HepG2 (cell line): Measurements from ENCODE around the gene KAZN. TPM values are rescaled to one million over a fixed set of nuclear protein-coding genes. Genes with fewer than 3 reads are reported as not detected.

Experiments
- BRD4 ChIP-seq: sonication (generic); formaldehyde crosslinking; IDR thresholded peaks from 2 replicates; pipeline ENCODE4 v1.4.0; 2020; ENCODE audit warnings: missing genetic modification reagents
- CENPBD1 ChIP-seq: sonication (generic); formaldehyde crosslinking; IDR thresholded peaks from 2 replicates; pipeline ENCODE4 v1.8.0; 2022; ENCODE audit warnings: missing genetic modification reagents, low read depth, mild to moderate bottlenecking, borderline replicate concordance
- CHD4 ChIP-seq: fragments of 200-600 bp; sonication (generic); IDR thresholded peaks from 2 replicates; pipeline ENCODE4 v1.7.0; 2017; ENCODE audit warnings: mild to moderate bottlenecking, low read length, borderline replicate concordance
- GATAD2A ChIP-seq: IDR thresholded peaks from 2 replicates; pipeline ENCODE4 v1.6.1; 2016
- HDAC1 ChIP-seq: sonication (generic); formaldehyde crosslinking; IDR thresholded peaks from 2 replicates; pipeline ENCODE4 v1.5.1; 2020; ENCODE audit warnings: mild to moderate bottlenecking, missing genetic modification reagents
- HNF4G ChIP-seq, 2 experiments: sonication (generic) in 1 of 2; formaldehyde crosslinking in 1 of 2; IDR thresholded peaks; 2 replicates each; pipeline versions ENCODE4 v1.4.0 to v1.6.1; 2011 to 2020; ENCODE audit warnings: borderline replicate concordance in 2 of 2, low read depth in 2 of 2, mild to moderate bottlenecking in 2 of 2, low read length in 1 of 2, missing genetic modification reagents in 1 of 2, moderate library complexity in 1 of 2
- MIER2 ChIP-seq: IDR thresholded peaks from 2 replicates; pipeline ENCODE4 v1.6.1; 2016; ENCODE audit warnings: missing biosample characterization, missing genetic modification reagents
- NCOA2 ChIP-seq: sonication (generic); formaldehyde crosslinking; IDR thresholded peaks from 2 replicates; pipeline ENCODE4 v1.8.0; 2022; ENCODE audit warnings: inconsistent platforms
- NFIC ChIP-seq: IDR thresholded peaks from 2 replicates; pipeline ENCODE4 v1.6.1; 2012; ENCODE audit warnings: mild to moderate bottlenecking, low read length, inconsistent platforms
- RBFOX2 ChIP-seq: fragments of 200-400 bp; formaldehyde crosslinking; IDR thresholded peaks from 2 replicates; pipeline ENCODE4 v1.6.1; 2017; ENCODE audit warnings: low read depth, mild to moderate bottlenecking, low read length
- REPIN1 ChIP-seq: sonication (generic); formaldehyde crosslinking; IDR thresholded peaks from 2 replicates; pipeline ENCODE4 v1.8.0; 2022; ENCODE audit warnings: missing genetic modification reagents, low read depth, mild to moderate bottlenecking, borderline replicate concordance
- U2AF1 ChIP-seq: fragments of 200-400 bp; formaldehyde crosslinking; optimal IDR thresholded peaks from 2 replicates; pipeline ENCODE3; 2017; ENCODE audit warnings: mild to moderate bottlenecking, low read depth, low read length
- YY1 ChIP-seq: IDR thresholded peaks from 2 replicates; pipeline ENCODE4 v1.6.1; 2011; ENCODE audit warnings: low read length, low read depth, moderate library complexity, mild to moderate bottlenecking; ENCODE audit not compliant: insufficient read depth, insufficient replicate concordance
- ZFP36 ChIP-seq: fragments of 150-350 bp; IDR thresholded peaks from 2 replicates; pipeline ENCODE4 v1.6.1; 2018; ENCODE audit warnings: borderline replicate concordance, low read length, low read depth; ENCODE audit not compliant: partially characterized antibody
- ZMAT5 ChIP-seq: sonication (generic); formaldehyde crosslinking; IDR thresholded peaks from 2 replicates; pipeline ENCODE4 v1.5.0; 2020; ENCODE audit warnings: mild to moderate bottlenecking, low read depth, missing genetic modification reagents, borderline replicate concordance
- ZNF101 ChIP-seq: sonication (generic); formaldehyde crosslinking; IDR thresholded peaks from 2 replicates; pipeline ENCODE4 v1.4.0; 2020; ENCODE audit warnings: mild to moderate bottlenecking, low read depth, missing genetic modification reagents, borderline replicate concordance
- ZNF121 ChIP-seq: sonication (generic); formaldehyde crosslinking; IDR thresholded peaks from 2 replicates; pipeline ENCODE4 v1.5.0; 2020; ENCODE audit warnings: mild to moderate bottlenecking, missing genetic modification reagents
- ZNF160 ChIP-seq: sonication (generic); formaldehyde crosslinking; IDR thresholded peaks from 2 replicates; pipeline ENCODE4 v1.8.0; 2022; ENCODE audit warnings: mild to moderate bottlenecking, inconsistent platforms, missing genetic modification reagents
- ZNF225 ChIP-seq: sonication (generic); formaldehyde crosslinking; IDR thresholded peaks from 2 replicates; pipeline ENCODE4 v1.4.0; 2020; ENCODE audit warnings: mild to moderate bottlenecking, missing genetic modification reagents
- ZNF251 ChIP-seq: sonication (generic); formaldehyde crosslinking; IDR thresholded peaks from 2 replicates; pipeline ENCODE4 v1.9.0; 2021; ENCODE audit warnings: mild to moderate bottlenecking, missing genetic modification reagents
- ZNF382 ChIP-seq: sonication (generic); formaldehyde crosslinking; IDR thresholded peaks from 2 replicates; pipeline ENCODE4 v1.5.0; 2020; ENCODE audit warnings: missing genetic modification reagents, mild to moderate bottlenecking, borderline replicate concordance
- ZNF615 ChIP-seq: sonication (generic); formaldehyde crosslinking; IDR thresholded peaks from 2 replicates; pipeline ENCODE4 v1.5.0; 2020; ENCODE audit warnings: mild to moderate bottlenecking, missing genetic modification reagents, borderline replicate concordance
- ZNF674 ChIP-seq: sonication (generic); formaldehyde crosslinking; IDR thresholded peaks from 2 replicates; pipeline ENCODE4 v1.5.0; 2020; ENCODE audit warnings: low read depth, mild to moderate bottlenecking, missing genetic modification reagents
- ZNF704 ChIP-seq: sonication (generic); formaldehyde crosslinking; IDR thresholded peaks from 2 replicates; pipeline ENCODE4 v1.8.1; 2023; ENCODE audit warnings: mild to moderate bottlenecking, inconsistent platforms, moderate library complexity, missing genetic modification reagents, borderline replicate concordance
- ZNF749 ChIP-seq: sonication (generic); formaldehyde crosslinking; IDR thresholded peaks from 2 replicates; pipeline ENCODE4 v1.8.0; 2022; ENCODE audit warnings: mild to moderate bottlenecking, missing genetic modification reagents, moderate library complexity, borderline replicate concordance
- ZSCAN20 ChIP-seq: sonication (generic); formaldehyde crosslinking; IDR thresholded peaks from 2 replicates; pipeline ENCODE4 v1.4.0; 2020; ENCODE audit warnings: missing genetic modification reagents, mild to moderate bottlenecking, borderline replicate concordance
- ZSCAN29 ChIP-seq: sonication (generic); formaldehyde crosslinking; conservative IDR thresholded peaks from 2 replicates; pipeline ENCODE4 v1.4.0; 2020; ENCODE audit warnings: mild to moderate bottlenecking, missing genetic modification reagents
- polyA plus RNA-seq, 8 experiments: library from polyadenylated mRNA; depleted of rRNA in 3 of 8; stranded (reverse) in 7 of 8; unstranded in 1 of 8; fragments of >200 nt; fragmentation: Illumina TruSeq in 4 of 8; extraction: Trizol in 4 of 8; gene quantifications; 2 replicates each; pipeline versions ENCODE4 v1.2.1 to v1.2.3, GENCODE V29; 2011 to 2016; ENCODE audit warnings: low read depth in 4 of 8, missing spikeins in 1 of 8, mixed read lengths in 1 of 8; ENCODE audit not compliant: insufficient read depth in 1 of 8
- total RNA-seq, 5 experiments: library from RNA; depleted of rRNA; stranded (reverse); fragments of >200 nt; fragmentation: Illumina TruSeq; extraction: Trizol; gene quantifications; 2 replicates each; pipeline ENCODE4 v1.2.3, GENCODE V29; 2016; ENCODE audit warnings: low read depth in 1 of 5
- TF ChIP-seq, protein P1 (sequence below): sonication (generic); formaldehyde crosslinking; IDR thresholded peaks from 2 replicates; pipeline ENCODE4 v1.5.1; 2020; ENCODE audit warnings: missing genetic modification reagents, mild to moderate bottlenecking, borderline replicate concordance

Gene KAZN
- total and polyA plus RNA-seq, 2 of the 13 experiments (the other 11 are each of a cell fraction or from before 2014, with no cell fraction given): 10.4 to 13.5 TPM

DNA sequence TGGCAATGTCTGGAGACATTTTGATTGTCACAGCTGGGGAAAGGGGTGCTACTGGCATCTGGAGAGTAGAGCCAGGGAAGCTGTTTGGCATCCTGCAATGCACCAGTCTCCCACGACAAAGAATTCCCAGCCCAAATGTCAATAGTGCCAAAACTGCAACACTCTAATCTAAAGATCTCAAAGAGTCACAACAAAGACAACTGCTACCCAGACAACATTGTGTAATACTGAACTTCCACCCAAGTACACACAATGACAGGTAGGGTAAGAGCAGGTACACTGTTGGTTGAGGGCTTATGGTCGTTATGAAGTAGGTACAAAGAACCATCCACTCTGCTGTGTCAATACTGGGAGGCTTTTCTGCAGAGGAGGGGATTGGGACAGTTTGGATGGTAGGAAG lies 546.8 kb downstream of the KAZN start (continued):
- TF ChIP-seq ZSCAN29 (CRISPR knock-in tag): peak; percentile 72; the same call in 1 of the 2 replicates
- TF ChIP-seq YY1: no peak
- no peak for TF ChIP-seq ZNF674 (CRISPR knock-in tag)
- TF ChIP-seq CHD4: no peak
- TF ChIP-seq CENPBD1 (CRISPR knock-in tag): no peak
- TF ChIP-seq ZNF382 (CRISPR knock-in tag): no peak
- TF ChIP-seq RBFOX2: no peak
- no peak for TF ChIP-seq ZNF121 (CRISPR knock-in tag)
- TF ChIP-seq NCOA2 (CRISPR knock-in tag): peak; percentile 83
- no peak for TF ChIP-seq ZNF615 (CRISPR knock-in tag)
- peak; percentile 78 for TF ChIP-seq MIER2 (CRISPR knock-in tag)
- no peak for TF ChIP-seq ZNF101 (CRISPR knock-in tag)
- no peak for TF ChIP-seq BRD4 (CRISPR knock-in tag)
- TF ChIP-seq ZNF225 (CRISPR knock-in tag): no peak
- TF ChIP-seq HDAC1 (CRISPR knock-in tag): peak; percentile 77
- TF ChIP-seq ZNF251 (CRISPR knock-in tag): no peak
- peak; percentile 46; the same call in 1 of the 2 replicates for TF ChIP-seq NFIC
- TF ChIP-seq HNF4G (IDR thresholded peaks at IDR 0.05; ENCODE audit: borderline replicate concordance, low read depth, low read length): peak; percentile 82
- no peak for TF ChIP-seq HNF4G (CRISPR knock-in tag; IDR thresholded peaks at IDR 0.05; ENCODE audit: borderline replicate concordance, low read depth)
- TF ChIP-seq ZNF749 (CRISPR knock-in tag): no peak
- no peak for TF ChIP-seq U2AF1
- TF ChIP-seq GATAD2A (CRISPR knock-in tag): peak; percentile 87
- TF ChIP-seq ZNF160 (CRISPR knock-in tag): no peak
- no peak for TF ChIP-seq REPIN1 (CRISPR knock-in tag)
- TF ChIP-seq ZMAT5 (CRISPR knock-in tag): no peak
- TF ChIP-seq, protein P1, sequence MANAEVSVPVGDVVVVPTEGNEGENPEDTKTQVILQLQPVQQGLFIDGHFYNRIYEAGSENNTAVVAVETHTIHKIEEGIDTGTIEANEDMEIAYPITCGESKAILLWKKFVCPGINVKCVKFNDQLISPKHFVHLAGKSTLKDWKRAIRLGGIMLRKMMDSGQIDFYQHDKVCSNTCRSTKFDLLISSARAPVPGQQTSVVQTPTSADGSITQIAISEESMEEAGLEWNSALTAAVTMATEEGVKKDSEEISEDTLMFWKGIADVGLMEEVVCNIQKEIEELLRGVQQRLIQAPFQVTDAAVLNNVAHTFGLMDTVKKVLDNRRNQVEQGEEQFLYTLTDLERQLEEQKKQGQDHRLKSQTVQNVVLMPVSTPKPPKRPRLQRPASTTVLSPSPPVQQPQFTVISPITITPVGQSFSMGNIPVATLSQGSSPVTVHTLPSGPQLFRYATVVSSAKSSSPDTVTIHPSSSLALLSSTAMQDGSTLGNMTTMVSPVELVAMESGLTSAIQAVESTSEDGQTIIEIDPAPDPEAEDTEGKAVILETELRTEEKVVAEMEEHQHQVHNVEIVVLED (CRISPR knock-in tag): no peak; the same call in 1 of the 2 replicates
- no peak for TF ChIP-seq ZSCAN20
- no peak for TF ChIP-seq ZFP36
- TF ChIP-seq ZNF704 (CRISPR knock-in tag): no peak
